Activated CD8-positive, alpha-beta memory T cell treated with anti-CD3 and anti-CD28 coated beads, Interleukin-2, amount 50 U/mL, for 1 hour (primary cell): Measurements from ENCODE around the gene FPR3.
"Not testable (repeated sequence)": the region's sequence is repeated elsewhere in the genome, so short reads cannot be mapped to it uniquely, and the experiment has no call there.

ENCODE experiments used
- DNase-seq: peaks from one replicate; pipeline ENCODE4 v3.0.0-alpha.2; 2020; ENCODE audit errors: extremely low read depth

The FPR3 gene

DNA sequence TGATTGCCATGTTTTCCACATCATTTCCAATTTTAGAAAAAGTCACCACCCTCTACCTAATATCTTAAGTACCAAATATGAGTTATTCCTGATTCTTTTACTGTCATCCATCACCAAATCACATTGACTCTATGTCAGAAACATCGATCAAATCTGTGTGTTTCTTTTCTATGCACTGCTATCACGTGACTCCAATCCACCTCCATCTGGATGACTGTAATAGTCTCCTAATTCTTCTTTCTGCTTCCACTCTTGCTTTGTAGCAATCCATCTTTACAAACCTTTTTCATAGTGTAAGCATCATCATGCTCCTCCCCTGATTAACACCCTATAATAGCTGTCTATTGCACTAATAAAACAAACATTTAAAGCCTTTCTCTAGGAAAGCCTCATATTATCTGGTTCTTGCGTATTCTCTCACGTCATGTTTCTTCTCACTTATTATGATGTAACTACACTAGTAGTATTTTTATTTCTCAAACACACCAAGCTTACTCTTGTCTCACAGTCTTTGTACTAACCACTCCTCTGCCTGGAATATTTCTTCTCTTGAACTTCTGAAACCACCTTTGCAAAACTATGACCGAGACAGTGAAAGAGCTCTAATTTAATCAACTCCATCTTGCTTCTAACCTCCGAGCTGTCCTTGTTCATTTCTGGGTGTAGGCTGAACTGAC is 10.7 kb upstream of the FPR3 start:
- DNase-seq = no peak

DNA sequence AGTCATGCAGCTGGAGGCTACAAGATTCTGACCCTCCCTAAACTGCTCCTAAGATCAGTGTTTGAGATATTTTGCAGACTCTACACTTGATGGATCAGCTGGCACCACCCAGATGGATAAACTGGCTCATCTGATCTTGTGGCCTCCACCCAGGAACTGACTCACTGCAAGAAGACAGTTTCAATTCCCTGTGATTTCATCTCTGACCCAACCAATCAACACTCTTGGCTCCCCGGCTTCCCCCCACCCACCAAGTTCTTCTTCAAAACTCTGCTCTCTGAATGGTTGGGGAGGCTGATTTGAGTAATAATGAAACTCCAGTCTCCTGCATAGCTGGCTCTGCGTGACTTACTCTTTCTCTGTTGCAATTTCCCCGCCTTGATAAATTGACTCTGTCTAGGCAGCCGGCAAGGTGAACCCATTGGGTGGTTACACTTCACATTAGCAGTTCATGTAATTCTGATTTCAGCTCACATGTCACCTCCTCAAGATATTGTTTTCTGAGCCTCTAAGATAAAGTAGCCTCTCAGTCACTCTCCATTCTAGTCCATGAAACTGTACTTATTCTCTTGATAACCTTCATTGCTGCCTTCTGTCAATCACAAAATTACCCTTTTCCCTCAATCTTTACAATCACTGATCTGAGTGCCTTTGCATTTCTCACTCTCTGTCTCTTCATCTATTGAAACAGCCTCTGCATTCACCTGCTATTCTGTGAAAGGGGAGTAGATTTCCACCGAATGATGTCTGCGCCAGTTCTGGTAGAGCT is 9.9 kb upstream of the FPR3 start:
- DNase-seq = no peak

DNA sequence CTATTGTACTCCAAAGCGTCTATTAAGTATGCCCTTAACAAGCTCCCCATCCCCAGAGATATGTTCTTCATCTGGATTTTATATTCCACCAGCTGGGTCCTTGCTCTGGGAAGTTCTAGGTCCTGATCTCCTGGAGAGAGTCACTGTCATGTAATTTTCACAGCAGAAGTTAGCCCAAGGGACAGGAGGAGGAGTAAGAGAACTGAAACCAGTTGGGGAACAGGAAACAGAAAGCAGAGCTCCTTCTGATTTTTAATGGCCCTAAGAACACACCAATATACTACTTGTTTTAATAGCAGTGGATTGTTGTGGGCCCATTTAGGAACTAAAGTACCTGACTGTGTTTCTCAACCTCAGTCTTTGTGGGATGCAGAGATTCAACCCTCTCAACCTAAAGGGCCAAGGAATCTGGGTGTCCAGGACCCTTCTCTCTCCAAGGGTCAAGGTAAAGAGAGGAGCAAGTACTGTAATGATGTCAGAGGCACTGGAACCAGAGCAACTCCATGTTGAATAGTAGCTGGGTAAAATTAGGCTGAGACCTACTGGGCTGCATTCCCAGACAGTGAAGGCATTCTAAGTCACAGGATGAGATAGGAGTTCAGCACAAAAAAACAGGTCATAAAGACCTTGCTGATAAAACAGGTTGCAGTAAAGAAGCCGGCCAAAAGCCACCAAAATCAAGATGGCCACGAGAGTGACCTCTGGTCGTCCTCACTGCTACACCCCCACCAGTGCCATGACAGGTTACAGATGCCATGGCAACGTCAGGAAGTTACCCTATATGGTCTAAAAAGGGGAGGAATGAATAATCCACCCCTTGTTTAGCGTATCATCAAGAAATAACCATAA is 8.1 kb upstream of the FPR3 start:
- DNase-seq = no peak

DNA sequence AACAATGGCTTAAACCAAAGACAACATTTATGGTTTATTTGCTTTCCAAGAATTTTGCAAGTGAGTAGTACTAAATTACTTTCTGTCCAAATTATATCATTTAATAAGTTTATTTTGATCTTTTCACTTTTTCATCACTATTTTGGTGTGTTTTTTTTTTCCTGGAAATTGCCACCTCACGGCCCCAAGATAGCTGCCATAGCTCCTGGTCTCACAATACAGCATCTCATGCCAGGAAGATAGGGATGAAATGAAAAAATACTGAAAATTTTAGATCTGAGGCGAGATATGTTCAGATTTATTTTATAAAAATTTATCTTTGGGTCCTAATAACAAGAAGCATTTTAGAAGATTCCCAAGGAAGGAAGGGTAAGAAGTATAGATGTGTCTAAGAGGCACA is 6.9 kb upstream of the FPR3 start:
- DNase-seq = no peak

DNA sequence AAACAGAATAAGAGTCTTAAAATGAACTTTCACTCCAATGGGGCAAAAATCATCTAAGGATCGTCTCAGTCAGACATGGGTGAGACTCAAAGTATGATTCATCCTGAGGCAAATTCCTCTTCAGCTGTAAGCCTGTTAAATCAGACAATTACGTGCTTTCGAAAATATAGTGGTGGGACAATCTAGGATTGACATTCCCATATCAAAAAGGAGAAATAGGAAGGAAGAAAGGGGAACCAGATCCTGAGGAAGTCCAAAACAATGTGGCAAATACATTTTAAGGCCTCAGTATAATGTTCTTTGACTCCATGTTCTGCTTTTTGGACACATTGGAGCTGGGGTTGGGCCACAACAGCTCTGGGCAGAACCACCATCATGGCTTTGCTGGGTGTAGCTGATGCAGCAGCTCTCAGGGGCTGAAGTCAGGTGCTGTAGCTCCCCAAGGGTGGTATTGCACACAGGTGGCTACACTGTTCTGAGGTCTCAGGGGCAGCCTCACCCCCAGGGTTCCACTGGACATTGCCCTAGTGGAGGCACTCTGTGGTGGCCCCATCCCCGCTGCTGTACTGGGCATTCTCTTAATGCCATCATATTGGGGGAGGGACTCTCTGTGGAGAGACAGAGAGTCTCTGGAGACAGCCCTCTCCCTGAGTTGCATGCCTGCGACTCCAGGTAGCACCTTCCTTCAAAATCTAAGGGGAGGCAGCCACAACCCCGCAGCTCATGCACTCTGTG is 5.7 kb upstream of the FPR3 start:
- DNase-seq = no peak

DNA sequence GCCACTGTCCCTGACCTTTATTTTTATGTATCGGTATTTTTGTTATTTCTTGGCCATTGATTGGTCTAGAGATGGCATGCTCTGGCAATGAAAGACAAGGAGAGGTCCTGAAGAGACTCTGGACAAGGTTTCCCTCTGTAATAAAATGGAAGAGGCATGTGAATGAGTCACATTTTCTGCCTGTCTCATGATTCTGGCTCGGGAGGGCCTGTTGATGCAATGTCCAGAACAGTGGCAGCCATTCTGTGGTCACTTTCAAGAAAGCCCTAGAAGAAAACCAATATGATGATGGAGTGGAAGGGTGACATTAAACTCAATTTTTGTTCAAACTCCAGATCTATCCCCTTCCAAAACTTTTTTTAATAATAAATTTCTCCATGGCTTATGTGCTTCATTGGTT is 2.0 kb upstream of the FPR3 start:
- no peak for DNase-seq

DNA sequence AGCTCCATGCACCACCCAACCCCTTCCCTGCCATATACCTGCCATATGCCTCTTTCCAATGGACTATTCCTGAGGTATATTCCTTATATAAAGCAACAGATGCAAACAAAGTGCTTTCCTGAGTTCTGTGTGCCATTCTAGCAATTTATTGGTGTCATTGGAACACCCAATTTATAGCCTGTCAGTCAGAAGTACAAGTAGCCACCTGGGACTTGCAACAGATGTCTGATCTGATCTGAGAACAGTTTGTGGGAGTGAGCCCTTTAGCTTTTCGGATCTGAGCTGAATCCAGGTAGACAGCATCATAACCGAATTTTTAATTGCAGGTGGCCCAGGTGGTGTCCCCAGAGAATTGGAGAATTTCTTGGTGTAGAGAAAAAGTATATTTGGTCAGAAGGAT is 963 bp upstream of the FPR3 start:
- DNase-seq = no peak

DNA sequence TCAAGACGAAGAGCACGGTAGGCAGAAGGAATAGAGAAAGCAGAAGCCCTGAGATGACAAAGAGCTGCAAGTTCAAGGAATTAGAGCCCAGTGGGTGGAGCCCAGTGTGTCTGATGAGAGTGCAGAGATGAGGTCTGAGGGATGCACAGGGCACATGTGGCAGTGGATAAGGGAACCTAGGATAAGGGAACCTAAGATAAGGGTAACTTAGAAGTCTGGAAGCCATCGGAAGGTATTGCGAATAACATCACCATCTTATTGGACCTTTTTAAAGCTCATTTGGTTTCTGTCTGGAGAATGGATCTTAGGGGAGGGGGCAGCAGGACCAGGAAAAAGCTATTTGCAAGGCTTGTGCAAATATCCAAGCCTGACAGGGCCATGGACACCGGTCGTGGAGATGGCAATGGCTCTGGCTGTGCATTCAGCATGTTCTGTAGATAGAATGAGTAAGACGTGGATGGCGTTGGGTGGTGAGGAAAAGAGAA is 1.3 kb downstream of the FPR3 start:
- DNase-seq = no peak

DNA sequence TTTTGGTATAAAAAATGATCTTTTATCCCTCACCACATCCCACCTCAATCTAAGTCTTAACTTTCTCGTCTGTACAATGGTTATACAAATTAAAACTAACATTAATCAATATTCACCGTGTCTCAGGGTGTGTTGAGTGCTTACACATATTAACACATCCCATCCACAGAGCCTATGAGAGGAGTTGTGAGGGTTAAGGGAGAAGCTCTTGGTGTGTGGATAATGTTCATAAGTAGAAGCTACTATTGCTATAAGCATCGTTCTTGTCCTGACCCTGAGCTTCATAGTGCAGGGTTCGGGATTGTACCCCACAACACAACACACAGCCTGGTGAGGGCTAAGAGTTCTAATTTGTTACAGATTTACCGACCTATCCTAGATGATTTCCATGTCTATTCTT is 2.5 kb downstream of the FPR3 start:
- DNase-seq = no peak

DNA sequence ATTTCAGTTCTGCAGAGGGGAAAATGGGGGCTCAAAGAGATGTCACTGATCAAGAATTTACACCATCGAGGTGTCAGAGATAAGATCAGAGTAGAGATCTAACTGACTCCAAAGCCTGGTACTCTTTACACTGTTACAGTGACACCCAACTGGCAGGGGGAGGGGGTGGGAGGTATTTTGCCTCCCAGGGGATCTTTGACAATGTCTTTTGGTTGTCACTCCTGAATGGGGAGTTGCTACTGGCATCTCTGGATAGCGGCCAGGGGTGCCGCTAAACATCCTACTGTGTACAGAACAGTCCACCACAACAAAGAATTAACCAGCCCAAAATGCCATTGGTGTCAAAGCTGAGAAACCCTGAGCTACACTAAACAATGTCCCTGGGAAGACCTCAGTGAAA is 3.1 kb downstream of the FPR3 start:
- DNase-seq = no peak

DNA sequence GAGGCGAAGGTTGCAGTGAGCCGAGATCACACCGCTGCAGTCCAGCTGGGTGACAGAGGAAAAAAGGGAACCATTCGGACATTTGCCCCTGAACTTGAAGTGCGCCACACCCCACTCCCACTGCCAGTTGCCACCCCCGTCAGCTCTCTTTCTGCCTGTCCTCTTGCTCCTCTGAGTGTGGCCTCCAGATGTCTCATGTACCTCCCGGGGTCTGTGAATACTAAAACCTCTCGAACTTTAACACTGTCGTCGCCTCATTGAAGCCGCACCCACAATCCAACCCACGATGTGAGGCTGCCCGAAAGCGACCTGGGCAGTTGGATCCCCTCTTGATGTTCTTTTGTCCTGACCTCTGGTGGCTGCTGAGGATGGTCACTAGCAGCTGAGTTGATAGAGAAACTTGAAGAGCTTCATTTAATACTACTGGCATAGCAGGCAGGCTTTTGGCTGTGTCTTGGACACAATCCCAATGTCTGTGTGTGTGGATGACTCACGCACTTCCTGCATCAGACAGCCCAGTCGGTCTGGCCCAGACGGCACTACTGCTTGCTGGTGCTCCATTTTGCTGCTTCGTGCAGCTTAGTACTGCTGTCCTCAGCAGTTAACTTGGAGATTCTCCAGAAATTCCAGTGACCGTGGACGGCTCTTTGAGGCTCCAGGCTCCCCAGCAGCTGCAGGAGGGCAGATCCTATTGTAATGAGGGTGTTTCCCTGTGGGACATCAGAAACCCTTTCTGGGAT is 4.2 kb downstream of the FPR3 start:
- DNase-seq = no peak

DNA sequence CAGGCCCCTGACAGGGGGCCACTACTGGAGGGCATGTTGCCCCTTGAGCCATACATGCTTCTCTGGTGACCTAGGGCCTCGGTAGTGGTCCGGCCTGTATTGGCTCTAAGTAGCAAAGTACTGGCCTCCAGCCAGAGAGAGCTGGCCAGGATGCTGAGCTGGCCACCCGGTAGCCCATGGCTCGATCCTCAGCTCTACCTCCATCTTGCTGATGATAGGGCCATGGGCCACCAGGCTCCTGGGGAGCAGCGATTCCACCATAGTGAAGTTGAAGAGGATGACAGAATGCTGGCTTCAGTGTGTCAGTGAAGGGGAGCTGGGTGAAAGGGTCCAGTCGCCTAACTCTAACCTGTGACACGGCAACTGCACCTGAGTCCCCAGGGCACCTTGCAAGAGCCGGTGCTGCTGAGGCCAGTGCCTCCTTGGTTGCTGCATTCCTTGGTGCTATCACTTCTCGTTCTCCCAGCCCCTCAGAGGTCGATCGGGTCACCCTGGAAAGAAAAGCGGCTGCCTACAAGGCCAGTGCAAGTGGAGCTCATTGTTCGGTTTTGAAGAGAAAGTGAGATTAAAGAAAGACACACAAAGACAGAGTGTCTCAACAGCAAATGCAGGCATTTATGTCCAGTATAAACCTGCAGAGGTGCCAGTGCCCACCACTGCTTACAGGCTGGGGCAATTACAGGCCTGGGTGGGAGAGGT is 5.0 kb downstream of the FPR3 start:
- DNase-seq = no peak

DNA sequence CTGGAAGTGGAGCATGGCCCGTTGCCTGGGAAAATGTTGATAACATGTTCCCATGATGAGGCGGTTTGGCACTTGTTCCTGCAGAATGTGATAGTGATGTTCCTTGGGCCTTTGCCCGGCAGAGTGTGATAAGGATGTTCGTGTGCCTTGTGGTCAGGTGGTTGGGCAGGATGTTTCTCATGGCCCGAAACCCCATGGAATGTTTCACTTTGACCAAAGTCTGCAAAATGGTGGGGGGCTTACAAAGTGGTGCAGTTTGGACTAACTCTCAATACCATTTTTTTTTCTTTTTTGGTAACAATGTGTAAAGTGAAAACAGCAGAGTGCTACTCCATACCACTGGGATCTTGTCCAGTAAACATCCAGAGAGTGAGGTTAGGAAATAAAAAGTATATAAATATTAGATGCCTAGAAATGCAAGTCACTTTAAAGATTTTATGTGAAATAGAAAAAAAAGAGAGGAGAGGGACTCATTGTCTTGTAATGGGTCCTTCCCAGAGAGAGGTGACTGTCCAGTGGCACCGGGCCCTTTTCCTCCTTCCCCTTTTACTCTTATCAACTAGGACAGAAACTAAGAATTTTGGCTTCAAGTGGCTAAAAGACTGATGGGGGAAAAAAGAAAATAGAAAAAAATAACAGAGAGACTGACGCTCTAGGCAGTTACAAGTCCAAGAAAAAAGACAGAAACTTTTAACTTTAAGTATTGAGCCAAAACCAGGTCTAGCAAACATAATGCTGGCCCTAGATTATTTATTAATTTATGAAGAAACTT is 5.7 kb downstream of the FPR3 start:
- no peak for DNase-seq

DNA sequence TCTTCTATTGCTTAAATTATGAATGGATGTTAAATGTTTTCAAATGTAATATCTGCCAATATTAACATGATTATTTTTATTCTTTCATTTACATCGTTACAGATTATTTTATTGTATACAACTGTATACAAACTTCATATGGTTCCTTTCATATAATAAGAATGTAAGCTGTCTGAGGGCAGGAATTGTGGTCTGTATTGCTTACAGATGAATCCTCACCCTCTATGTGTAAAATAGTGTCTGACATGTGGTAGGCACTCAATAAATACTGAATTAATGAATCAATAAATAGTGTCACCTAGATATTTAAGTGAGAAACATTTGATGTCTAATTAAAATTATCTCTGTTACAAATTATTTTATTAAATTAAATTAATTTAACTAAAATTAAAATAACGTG is 7.8 kb downstream of the FPR3 start:
- DNase-seq = no peak

DNA sequence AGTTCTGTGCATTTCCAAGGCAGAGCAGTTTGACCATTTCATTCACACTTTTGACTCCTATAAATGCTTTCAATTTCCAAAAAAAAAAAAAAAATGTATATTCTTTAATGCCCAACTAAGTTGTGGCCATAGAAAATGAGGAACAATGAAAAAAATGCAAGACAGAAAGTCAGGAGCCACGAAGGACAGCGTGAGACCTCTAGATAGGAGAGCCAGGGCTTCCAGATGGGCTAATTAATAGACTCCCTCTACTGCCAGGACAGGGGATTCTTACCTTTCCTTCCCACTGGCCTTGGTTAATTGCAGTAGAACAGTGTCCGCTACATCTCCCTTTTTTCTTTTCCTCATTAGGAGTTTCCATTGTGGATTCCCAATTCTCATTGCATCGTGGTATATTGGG is 8.6 kb downstream of the FPR3 start:
- no peak for DNase-seq

DNA sequence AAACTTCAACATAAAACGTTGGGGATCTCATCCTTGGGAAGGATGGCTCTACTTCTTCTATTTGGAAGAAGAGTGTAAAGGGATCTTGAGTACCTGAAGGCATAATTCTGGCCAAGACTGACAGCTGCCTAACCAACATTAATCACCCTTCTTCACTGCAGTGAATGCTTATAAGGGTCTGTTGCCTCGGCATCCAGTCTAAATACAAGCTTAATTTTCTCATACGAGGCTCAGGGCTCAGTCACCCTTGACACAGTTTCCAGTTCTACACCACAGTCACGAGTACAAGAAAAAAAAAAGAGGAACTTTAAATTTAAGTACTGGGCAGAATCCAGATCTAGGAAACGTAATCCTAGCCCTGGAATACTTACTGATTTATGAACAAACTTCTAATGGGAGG is 9.0 kb downstream of the FPR3 start:
- no peak for DNase-seq

DNA sequence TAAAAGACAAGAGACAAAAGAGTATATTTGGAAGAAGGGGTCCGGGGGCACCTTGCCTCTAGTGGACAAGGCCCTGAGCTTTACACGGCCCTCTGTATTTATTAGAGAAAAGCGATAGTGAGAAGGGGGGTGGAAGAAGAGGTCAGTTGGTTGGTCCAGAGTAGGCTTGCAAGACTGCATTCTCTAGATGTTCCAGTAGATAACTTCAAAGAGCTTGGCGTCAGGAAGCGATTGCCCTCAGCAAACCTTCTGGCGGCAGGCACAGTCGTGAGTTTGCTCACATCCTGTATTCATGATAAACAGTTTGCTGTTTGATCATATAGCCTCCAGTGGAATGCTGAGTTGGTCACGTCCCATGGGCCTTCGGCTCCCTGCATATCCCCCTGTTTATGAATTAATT is 9.8 kb downstream of the FPR3 start:
- not testable (repeated sequence) for DNase-seq

DNA sequence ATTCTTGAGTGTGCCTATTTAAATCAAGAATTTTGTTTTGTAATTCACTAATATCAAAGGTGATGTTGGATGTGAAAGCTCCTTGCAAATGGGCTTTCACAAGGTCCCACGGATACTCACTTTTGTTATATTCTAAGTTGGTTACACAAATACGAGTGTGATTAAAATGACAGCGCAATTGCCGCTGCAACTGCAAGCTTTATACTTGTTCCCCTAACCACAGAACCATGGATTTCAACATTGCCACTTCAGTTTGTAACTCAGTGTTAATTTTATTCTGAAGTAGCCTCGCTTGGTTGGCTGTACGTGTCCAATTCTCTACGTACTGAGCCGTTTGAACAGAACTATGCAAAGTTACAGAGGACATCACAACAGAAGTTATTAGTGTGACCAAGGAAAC is 10.4 kb downstream of the FPR3 start:
- not testable (repeated sequence) for DNase-seq

DNA sequence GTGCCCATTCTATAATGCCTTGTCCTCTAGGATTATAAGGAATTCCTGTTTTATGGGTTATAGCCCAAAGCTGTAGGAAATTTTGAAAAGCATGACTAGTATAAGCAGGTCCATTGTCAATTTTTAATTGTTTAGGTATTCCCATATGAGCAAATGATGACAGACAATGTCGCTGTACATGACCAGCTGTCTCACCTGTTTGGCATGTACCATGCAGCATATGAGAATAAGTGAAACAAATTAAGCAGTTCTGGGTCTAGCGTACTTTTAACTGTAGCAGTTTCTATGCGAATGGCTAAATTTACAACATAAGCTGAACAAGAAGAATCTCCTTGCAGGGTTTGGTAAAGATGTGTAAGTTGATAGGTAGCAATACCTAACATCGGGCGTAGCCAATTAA is 11.6 kb downstream of the FPR3 start:
- not testable (repeated sequence) for DNase-seq
